ENCODE data around the gene HDGFL1.

The HDGFL1 gene

DNA sequence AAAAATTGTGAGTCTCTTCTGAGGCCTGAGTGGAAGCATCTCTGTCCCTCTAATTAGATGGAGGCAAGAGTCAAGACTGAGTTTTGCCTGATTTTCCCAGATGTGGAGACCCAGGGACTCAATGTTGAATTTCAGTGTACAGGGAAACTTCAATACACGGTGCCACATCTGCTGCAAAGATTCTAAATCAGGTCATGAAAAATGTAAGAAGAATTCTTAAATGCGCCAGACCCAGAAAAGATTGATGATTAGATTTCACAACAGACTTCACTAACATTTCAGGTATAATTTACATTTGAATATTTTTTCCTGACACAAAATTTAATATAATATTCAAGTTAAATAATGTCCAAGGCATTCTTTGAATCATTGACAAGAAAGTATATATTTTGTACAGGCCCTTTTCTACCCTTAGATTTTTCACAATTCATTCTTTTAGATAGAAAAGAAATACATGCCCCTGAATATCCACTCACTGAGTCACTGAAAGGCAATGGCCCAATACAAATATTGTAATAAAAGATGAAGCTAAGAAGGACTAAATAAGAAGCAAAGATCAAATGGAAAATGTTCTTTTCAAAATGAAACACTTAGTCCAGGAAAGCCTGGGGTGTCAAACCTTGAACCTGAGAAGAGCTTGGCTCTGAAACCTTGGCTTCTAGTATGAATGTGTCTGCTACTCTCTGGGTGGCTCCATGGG, 18.2 kb upstream of the HDGFL1 start:
- no peak overlapping the region for H2BK12ac ChIP-seq (ENCODE audit: low read length)
- no peak overlapping the region for H3K14ac ChIP-seq (ENCODE audit: low read length)
- no peak overlapping the region for H2BK120ac ChIP-seq (ENCODE audit: insufficient read depth, low read length, poor library complexity)
- H2AK5ac ChIP-seq (ENCODE audit: low read length), result no peak overlapping the region
- no peak for DNase-seq
- H3K4me3 ChIP-seq (ENCODE audit: low read depth, low read length), result no peak overlapping the region
- H3K9me3 ChIP-seq (ENCODE audit: insufficient read depth, low read depth, low read length), result no peaks in the 10 kb centered on the region
- H3K18ac ChIP-seq (ENCODE audit: low read length), result no peak overlapping the region
- no peaks in the 10 kb centered on the region for H3K79me2 ChIP-seq (ENCODE audit: control insufficient read depth, insufficient read depth, low read length, poor library complexity)
- no peaks in the 10 kb centered on the region for H3K36me3 ChIP-seq (ENCODE audit: control insufficient read depth in 1 of 2, insufficient read depth in 2 of 2, low read length in 2 of 2)
- no peak overlapping the region for H4K8ac ChIP-seq (ENCODE audit: low read depth, low read length)
- H3K27ac ChIP-seq (ENCODE audit: low read depth, low read length), result no peak overlapping the region
- no CpG with 5 or more reads among the region's 2 CpGs for WGBS (ENCODE audit: extremely low coverage, insufficient coverage, insufficient read length)
- no peak overlapping the region for H4K91ac ChIP-seq (ENCODE audit: low read depth, low read length)
- no peak overlapping the region for H2AFZ ChIP-seq (ENCODE audit: insufficient read depth, low read length, poor library complexity)
- no peaks in the 10 kb centered on the region for H3K27me3 ChIP-seq (ENCODE audit: insufficient read depth, low read length)
- H3K79me1 ChIP-seq (ENCODE audit: low read length), result no peaks in the 10 kb centered on the region
- H3K23ac ChIP-seq (ENCODE audit: low read length), result no peak overlapping the region
- no peak overlapping the region for H3K4me2 ChIP-seq (ENCODE audit: low read length)
- H3K9ac ChIP-seq (ENCODE audit: low read length), result no peak overlapping the region
- no peak overlapping the region for H4K12ac ChIP-seq (ENCODE audit: low read depth, low read length)
- H3K4ac ChIP-seq (ENCODE audit: low read depth, low read length), result no peak overlapping the region
- H3K4me1 ChIP-seq (ENCODE audit: control insufficient read depth in 1 of 2, insufficient read depth in 2 of 2, low read length in 2 of 2), result no peaks in the 10 kb centered on the region
- H2BK5ac ChIP-seq (ENCODE audit: low read depth, low read length, poor library complexity), result no peak overlapping the region

- Histone ChIP-seq H3K18ac (ENCODE audit: low read length) (no peak overlapping the region), H4K8ac (ENCODE audit: low read depth, low read length) (no peak overlapping the region)
Measured at GRCh38 chr6:22556266-22556665, 13.1 kb upstream of the HDGFL1 start.

GRCh38 chr6:22557007-22557406, 12.4 kb upstream of the HDGFL1 start:
- no CpG with 5 or more reads among the region's 6 CpGs for WGBS (ENCODE audit: extremely low coverage, insufficient coverage, insufficient read length)
- Histone ChIP-seq H3K14ac (ENCODE audit: low read length) (no peak overlapping the region), H2BK5ac (ENCODE audit: low read depth, low read length, poor library complexity) (no peak overlapping the region), H3K9me3 (ENCODE audit: insufficient read depth, low read depth, low read length) (no peaks in the 10 kb centered on the region), H3K18ac (ENCODE audit: low read length) (no peak overlapping the region), H3K4me1 (ENCODE audit: control insufficient read depth in 1 of 2, insufficient read depth in 2 of 2, low read length in 2 of 2) (no peaks in the 10 kb centered on the region), H3K4me3 (ENCODE audit: low read depth, low read length) (no peak overlapping the region), H4K12ac (ENCODE audit: low read depth, low read length) (no peak overlapping the region), H3K27me3 (ENCODE audit: insufficient read depth, low read length) (no peaks in the 10 kb centered on the region), H3K9ac (ENCODE audit: low read length) (no peak overlapping the region), H3K4ac (ENCODE audit: low read depth, low read length) (no peak overlapping the region), H2AFZ (ENCODE audit: insufficient read depth, low read length, poor library complexity) (no peak overlapping the region), H2BK120ac (ENCODE audit: insufficient read depth, low read length, poor library complexity) (no peak overlapping the region), H3K79me1 (ENCODE audit: low read length) (no peaks in the 10 kb centered on the region), H3K27ac (ENCODE audit: low read depth, low read length) (no peak overlapping the region), H3K23ac (ENCODE audit: low read length) (no peak overlapping the region), H2AK5ac (ENCODE audit: low read length) (no peak overlapping the region), H3K4me2 (ENCODE audit: low read length) (no peak overlapping the region), H4K8ac (ENCODE audit: low read depth, low read length) (no peak overlapping the region), H3K79me2 (ENCODE audit: control insufficient read depth, insufficient read depth, low read length, poor library complexity) (no peaks in the 10 kb centered on the region), H4K91ac (ENCODE audit: low read depth, low read length) (no peak overlapping the region), H3K36me3 (ENCODE audit: control insufficient read depth in 1 of 2, insufficient read depth in 2 of 2, low read length in 2 of 2) (no peaks in the 10 kb centered on the region), H2BK12ac (ENCODE audit: low read length) (no peak overlapping the region)
- no peak for DNase-seq

More at GRCh38 chr6:22556266-22556665, 13.1 kb upstream of the HDGFL1 start:
- H3K79me1 ChIP-seq (ENCODE audit: low read length), result no peaks in the 10 kb centered on the region
- H3K9ac ChIP-seq (ENCODE audit: low read length), result no peak overlapping the region
- H3K4me2 ChIP-seq (ENCODE audit: low read length), result no peak overlapping the region
- no peak overlapping the region for H4K12ac ChIP-seq (ENCODE audit: low read depth, low read length)
- no peaks in the 10 kb centered on the region for H3K9me3 ChIP-seq (ENCODE audit: insufficient read depth, low read depth, low read length)
- no peak overlapping the region for H2BK120ac ChIP-seq (ENCODE audit: insufficient read depth, low read length, poor library complexity)
- H2AK5ac ChIP-seq (ENCODE audit: low read length), result no peak overlapping the region
- H3K27ac ChIP-seq (ENCODE audit: low read depth, low read length), result no peak overlapping the region
- H3K14ac ChIP-seq (ENCODE audit: low read length), result no peak overlapping the region
- H3K27me3 ChIP-seq (ENCODE audit: insufficient read depth, low read length), result no peaks in the 10 kb centered on the region
- H2BK12ac ChIP-seq (ENCODE audit: low read length), result peak overlapping the region; percentile 13
- no peak overlapping the region for H2AFZ ChIP-seq (ENCODE audit: insufficient read depth, low read length, poor library complexity)
- no peak overlapping the region for H2BK5ac ChIP-seq (ENCODE audit: low read depth, low read length, poor library complexity)
- no peak overlapping the region for H3K23ac ChIP-seq (ENCODE audit: low read length)
- H3K4ac ChIP-seq (ENCODE audit: low read depth, low read length), result no peak overlapping the region
- no CpG with 5 or more reads among the region's 2 CpGs for WGBS (ENCODE audit: extremely low coverage, insufficient coverage, insufficient read length)
- H3K4me3 ChIP-seq (ENCODE audit: low read depth, low read length), result no peak overlapping the region
- DNase-seq, result no peak
- no peaks in the 10 kb centered on the region for H3K79me2 ChIP-seq (ENCODE audit: control insufficient read depth, insufficient read depth, low read length, poor library complexity)
- no peaks in the 10 kb centered on the region for H3K36me3 ChIP-seq (ENCODE audit: control insufficient read depth in 1 of 2, insufficient read depth in 2 of 2, low read length in 2 of 2)
- H3K4me1 ChIP-seq (ENCODE audit: control insufficient read depth in 1 of 2, insufficient read depth in 2 of 2, low read length in 2 of 2), result no peaks in the 10 kb centered on the region
- no peak overlapping the region for H4K91ac ChIP-seq (ENCODE audit: low read depth, low read length)

- no peaks in the 10 kb centered on the region for H3K9me3 ChIP-seq (ENCODE audit: insufficient read depth, low read depth, low read length)
- no peak for DNase-seq
- no peak overlapping the region for H3K23ac ChIP-seq (ENCODE audit: low read length)
- H2AFZ ChIP-seq (ENCODE audit: insufficient read depth, low read length, poor library complexity), result no peak overlapping the region
- no peaks in the 10 kb centered on the region for H3K79me2 ChIP-seq (ENCODE audit: control insufficient read depth, insufficient read depth, low read length, poor library complexity)
- H3K79me1 ChIP-seq (ENCODE audit: low read length), result no peaks in the 10 kb centered on the region
- H4K12ac ChIP-seq (ENCODE audit: low read depth, low read length), result no peak overlapping the region
- no peaks in the 10 kb centered on the region for H3K36me3 ChIP-seq (ENCODE audit: control insufficient read depth in 1 of 2, insufficient read depth in 2 of 2, low read length in 2 of 2)
- H3K4ac ChIP-seq (ENCODE audit: low read depth, low read length), result no peak overlapping the region
- H3K4me1 ChIP-seq (ENCODE audit: control insufficient read depth in 1 of 2, insufficient read depth in 2 of 2, low read length in 2 of 2), result no peaks in the 10 kb centered on the region
- no peak overlapping the region for H3K18ac ChIP-seq (ENCODE audit: low read length)
- H3K27me3 ChIP-seq (ENCODE audit: insufficient read depth, low read length), result no peaks in the 10 kb centered on the region
- H3K14ac ChIP-seq (ENCODE audit: low read length), result no peak overlapping the region
- no peak overlapping the region for H2BK12ac ChIP-seq (ENCODE audit: low read length)
- no peak overlapping the region for H2BK120ac ChIP-seq (ENCODE audit: insufficient read depth, low read length, poor library complexity)
- H4K8ac ChIP-seq (ENCODE audit: low read depth, low read length), result no peak overlapping the region
- no peak overlapping the region for H3K9ac ChIP-seq (ENCODE audit: low read length)
- H2BK5ac ChIP-seq (ENCODE audit: low read depth, low read length, poor library complexity), result no peak overlapping the region
- H4K91ac ChIP-seq (ENCODE audit: low read depth, low read length), result no peak overlapping the region
- H3K4me3 ChIP-seq (ENCODE audit: low read depth, low read length), result no peak overlapping the region
- peak overlapping the region; percentile 34 for H3K27ac ChIP-seq (ENCODE audit: low read depth, low read length)
- no peak overlapping the region for H3K4me2 ChIP-seq (ENCODE audit: low read length)
- WGBS (ENCODE audit: extremely low coverage, insufficient coverage, insufficient read length), result no CpG with 5 or more reads among the region's 1 CpG
- H2AK5ac ChIP-seq (ENCODE audit: low read length), result no peak overlapping the region
Measured at GRCh38 chr6:22558288-22558882, 11.0 kb upstream of the HDGFL1 start.
